Stomach smooth muscle (tissue), 2 donors: ENCODE data around the gene UQCC2.

Experiments
- H3K27ac ChIP-seq: one replicate; pipeline ENCODE4 v1.7.0; 2013; ENCODE audit warnings: mild to moderate bottlenecking, low read length, inconsistent platforms
- H3K27me3 ChIP-seq, 2 donors: one replicate each; pipeline ENCODE4 v1.7.0; 2013; ENCODE audit warnings: low read length in 2 of 2; ENCODE audit not compliant: insufficient read depth in 2 of 2, control insufficient read depth in 1 of 2
- H3K36me3 ChIP-seq, 2 donors: one replicate each; pipeline ENCODE4 v1.7.0; 2013; ENCODE audit warnings: low read length in 2 of 2; ENCODE audit not compliant: control insufficient read depth in 2 of 2, insufficient read depth in 2 of 2
- H3K4me1 ChIP-seq: one replicate; pipeline ENCODE4 v1.7.0; 2013; ENCODE audit warnings: low read length; ENCODE audit not compliant: control insufficient read depth, insufficient read depth
- H3K4me3 ChIP-seq, 2 donors: one replicate each; pipeline ENCODE4 v1.7.0; 2013; ENCODE audit warnings: low read length in 2 of 2
- H3K9ac ChIP-seq, 2 donors: one replicate each; pipeline ENCODE4 v1.7.0; 2013; ENCODE audit warnings: low read length in 2 of 2, mild to moderate bottlenecking in 1 of 2
- H3K9me3 ChIP-seq, 2 donors: one replicate each; pipeline ENCODE4 v1.7.0; 2013; ENCODE audit warnings: low read length in 2 of 2; ENCODE audit not compliant: control insufficient read depth in 2 of 2
- donor health status: healthy.
- donor health status: Pancreatic carcinoma.

Gene UQCC2

GRCh38 chr6:33732817-33733708, 21.6 kb upstream of the UQCC2 start:
- Histone ChIP-seq H3K4me1 (no peaks in the 10 kb centered on the region), H3K9ac (no peak overlapping the region), H3K27me3 (no peaks in the 10 kb centered on the region), H3K27ac (no peak overlapping the region), H3K9me3 (no peaks in the 10 kb centered on the region), H3K36me3 (no peaks in the 10 kb centered on the region), H3K4me3 (no peak overlapping the region)

GRCh38 chr6:33732385-33732784, 20.9 kb upstream of the UQCC2 start:
- no peaks in the 10 kb centered on the region for H3K36me3 ChIP-seq
- no peaks in the 10 kb centered on the region for H3K27me3 ChIP-seq
- no peaks in the 10 kb centered on the region for H3K4me1 ChIP-seq
- no peaks in the 10 kb centered on the region for H3K9me3 ChIP-seq
- H3K9ac ChIP-seq: no peak overlapping the region
- no peak overlapping the region for H3K27ac ChIP-seq
- no peak overlapping the region for H3K4me3 ChIP-seq

DNA sequence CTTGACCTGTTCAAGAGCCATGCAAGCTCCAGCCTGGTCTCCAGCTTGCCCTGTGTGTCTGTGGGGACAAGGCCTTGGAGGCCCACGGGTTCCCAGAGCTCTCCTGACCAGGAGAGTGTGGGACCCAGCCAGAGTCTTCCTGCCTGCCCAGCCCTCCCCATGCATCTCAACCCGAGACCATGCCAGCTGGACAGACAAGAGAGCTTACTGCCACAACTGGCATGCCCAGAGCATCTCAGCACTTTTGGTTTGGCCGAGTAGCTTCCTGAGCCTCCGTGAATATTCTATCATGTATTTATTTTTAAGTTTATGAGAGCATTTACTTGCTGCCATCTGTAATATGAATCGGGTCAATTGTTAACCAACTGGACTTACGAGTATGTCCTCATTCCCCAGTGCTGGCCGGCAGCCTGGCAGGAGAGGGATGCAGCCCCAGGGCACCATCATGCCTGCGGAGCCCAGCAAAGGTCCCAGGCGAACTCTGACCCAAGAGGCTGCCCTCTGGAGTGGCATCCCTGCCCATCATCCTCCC, 20.3 kb upstream of the UQCC2 start:
- Histone ChIP-seq H3K27ac (no peak overlapping the region), H3K4me3 (no peak overlapping the region), H3K27me3 (no peaks in the 10 kb centered on the region), H3K4me1 (no peaks in the 10 kb centered on the region), H3K36me3 (no peaks in the 10 kb centered on the region), H3K9ac (no peak overlapping the region), H3K9me3 (no peaks in the 10 kb centered on the region)

GRCh38 chr6:33731035-33731434, 19.5 kb upstream of the UQCC2 start:
- no peaks in the 10 kb centered on the region for H3K27me3 ChIP-seq
- H3K27ac ChIP-seq: no peak overlapping the region
- no peak overlapping the region for H3K4me3 ChIP-seq
- H3K9ac ChIP-seq: no peak overlapping the region
- H3K9me3 ChIP-seq: no peaks in the 10 kb centered on the region
- H3K36me3 ChIP-seq: no peaks in the 10 kb centered on the region
- H3K4me1 ChIP-seq: no peaks in the 10 kb centered on the region

DNA sequence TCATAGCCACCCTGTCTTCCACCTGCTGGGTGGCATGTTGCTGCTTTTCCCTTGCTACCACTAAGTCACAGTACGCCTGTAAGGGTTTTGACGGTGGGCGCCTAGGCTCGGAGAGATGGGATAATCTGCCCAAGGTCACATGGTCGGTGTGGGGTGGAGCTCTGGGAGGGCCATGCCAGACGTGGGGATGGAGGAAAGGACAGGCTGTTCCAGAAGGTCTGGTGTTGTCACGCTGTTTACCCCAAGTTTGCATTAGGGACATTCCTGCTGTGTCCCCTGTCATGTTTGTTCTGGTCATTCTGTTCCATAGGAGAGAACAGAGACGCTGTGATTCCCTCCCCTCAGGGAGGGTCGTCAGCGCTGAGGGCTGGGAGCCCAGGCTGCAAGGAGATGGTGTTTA, 19.1 kb upstream of the UQCC2 start:
- Histone ChIP-seq H3K27me3 (no peaks in the 10 kb centered on the region), H3K27ac (no peak overlapping the region), H3K4me3 (no peak overlapping the region), H3K9ac (no peak overlapping the region), H3K36me3 (no peaks in the 10 kb centered on the region), H3K9me3 (no peaks in the 10 kb centered on the region), H3K4me1 (no peaks in the 10 kb centered on the region)

DNA sequence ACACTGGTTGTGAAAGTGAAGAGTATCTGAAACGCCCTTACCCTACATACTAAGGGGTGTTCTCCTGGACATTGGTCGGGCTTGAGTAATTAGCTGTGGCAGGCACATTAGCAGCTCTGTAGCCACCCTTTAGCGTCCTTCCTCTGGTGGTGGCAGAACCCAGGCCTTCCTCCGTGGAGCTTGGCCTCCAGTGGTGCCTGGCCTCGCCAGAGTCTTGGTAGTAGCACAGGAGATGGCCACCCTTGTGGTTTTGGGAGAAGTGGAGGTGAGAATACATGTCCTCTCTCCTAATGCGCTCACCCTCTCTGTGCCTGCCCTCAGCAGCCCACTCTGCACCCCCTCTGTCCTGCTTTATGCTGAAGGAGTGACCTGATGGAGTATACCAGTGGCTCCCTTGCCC, 17.6 kb upstream of the UQCC2 start:
- Histone ChIP-seq H3K36me3 (no peaks in the 10 kb centered on the region), H3K27me3 (no peaks in the 10 kb centered on the region), H3K9me3 (no peaks in the 10 kb centered on the region), H3K9ac (no peak overlapping the region), H3K4me1 (no peaks in the 10 kb centered on the region), H3K4me3 (no peak overlapping the region), H3K27ac (no peak overlapping the region)

DNA sequence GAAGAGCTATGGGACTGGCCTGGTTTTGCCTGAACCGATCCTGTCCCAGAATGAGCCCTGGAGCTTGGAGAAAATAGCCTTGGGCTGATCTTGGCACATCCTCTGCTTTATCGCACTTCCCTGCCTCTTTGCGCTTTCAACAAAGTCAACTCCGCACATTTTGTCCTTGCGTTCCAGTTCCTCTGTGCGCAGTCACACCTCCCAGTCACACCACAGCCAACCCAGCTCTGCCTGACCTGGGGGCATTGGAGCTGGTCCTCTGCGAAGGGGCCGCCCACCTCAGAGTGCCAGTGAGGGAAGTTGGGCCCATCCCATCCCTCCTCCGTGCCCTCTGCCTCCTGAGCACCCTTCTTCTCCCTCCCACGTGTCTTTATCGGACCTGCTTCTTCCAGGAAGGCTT, 16.9 kb upstream of the UQCC2 start:
- H3K4me3 ChIP-seq: no peak overlapping the region
- H3K9ac ChIP-seq: no peak overlapping the region
- no peaks in the 10 kb centered on the region for H3K4me1 ChIP-seq
- H3K27me3 ChIP-seq: no peaks in the 10 kb centered on the region
- H3K9me3 ChIP-seq: no peaks in the 10 kb centered on the region
- no peak overlapping the region for H3K27ac ChIP-seq
- H3K36me3 ChIP-seq: no peaks in the 10 kb centered on the region

DNA sequence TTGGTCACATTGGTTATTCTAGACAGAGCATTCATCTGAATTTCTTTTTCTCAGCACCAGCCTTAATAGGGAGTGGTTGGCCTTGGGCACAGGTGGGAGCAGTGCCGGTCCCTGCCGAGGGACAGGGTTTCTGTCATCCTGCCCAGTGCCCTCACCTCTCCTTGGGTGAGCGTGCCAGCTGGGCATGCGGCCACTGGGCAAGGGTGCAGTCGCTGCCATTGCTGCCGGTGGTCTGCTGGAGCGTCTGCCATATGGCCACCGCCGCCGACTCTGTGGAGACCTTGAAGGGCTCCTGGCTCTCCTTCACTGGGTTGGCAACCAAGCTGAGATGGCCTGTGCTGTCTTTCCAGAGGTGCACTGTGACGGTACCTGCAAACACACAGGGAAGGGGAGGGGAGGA, 16.4 kb upstream of the UQCC2 start:
- H3K9me3 ChIP-seq: no peaks in the 10 kb centered on the region
- no peak overlapping the region for H3K4me3 ChIP-seq
- H3K9ac ChIP-seq: no peak overlapping the region
- H3K27ac ChIP-seq: no peak overlapping the region
- no peaks in the 10 kb centered on the region for H3K36me3 ChIP-seq
- H3K27me3 ChIP-seq: no peaks in the 10 kb centered on the region
- no peaks in the 10 kb centered on the region for H3K4me1 ChIP-seq

GRCh38 chr6:33727126-33727525, 15.6 kb upstream of the UQCC2 start:
- no peaks in the 10 kb centered on the region for H3K27me3 ChIP-seq
- H3K27ac ChIP-seq: no peak overlapping the region
- no peaks in the 10 kb centered on the region for H3K4me1 ChIP-seq
- H3K36me3 ChIP-seq: no peaks in the 10 kb centered on the region
- no peak overlapping the region for H3K9ac ChIP-seq
- no peak overlapping the region for H3K4me3 ChIP-seq
- no peaks in the 10 kb centered on the region for H3K9me3 ChIP-seq

DNA sequence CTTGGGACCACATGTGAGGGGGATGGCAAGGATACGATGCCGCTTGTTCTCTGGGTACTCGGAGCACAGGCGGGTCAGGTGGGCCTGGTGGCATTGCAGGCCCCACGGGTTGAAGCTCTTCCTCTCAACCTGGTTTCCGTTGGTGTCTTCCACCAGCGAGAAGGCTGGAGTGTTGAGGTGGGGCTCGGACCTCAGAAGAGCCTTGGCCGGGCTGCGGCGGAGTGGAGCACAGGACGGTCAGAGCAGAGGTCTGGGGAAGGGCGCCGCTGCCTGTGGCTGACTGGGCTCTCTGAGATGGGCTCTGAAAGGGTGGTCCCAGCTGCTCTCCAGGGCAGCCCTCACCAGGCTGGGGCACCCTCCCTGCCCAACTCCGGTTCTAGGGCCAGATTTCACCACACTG, 15.2 kb upstream of the UQCC2 start:
- Histone ChIP-seq H3K9ac (no peak overlapping the region), H3K27ac (no peak overlapping the region), H3K4me1 (no peaks in the 10 kb centered on the region), H3K27me3 (no peaks in the 10 kb centered on the region), H3K9me3 (no peaks in the 10 kb centered on the region), H3K36me3 (no peaks in the 10 kb centered on the region), H3K4me3 (no peak overlapping the region)
